ENCODE data around the gene PSMF1. TPM values are rescaled to one million over a fixed set of nuclear protein-coding genes. Genes with fewer than 3 reads are reported as not detected.

Gene PSMF1
- total and polyA plus RNA-seq, 2 of the 13 experiments (the other 11 are each of a cell fraction or from before 2014, with no cell fraction given) = 82.5 to 86.0 TPM

- peak; percentile 62 for TF ChIP-seq ZNF407 (CRISPR knock-in tag; IDR thresholded peaks at IDR 0.05; ENCODE audit: not compliant biosample characterization)
- TF ChIP-seq HOXA5 (CRISPR knock-in tag; IDR thresholded peaks at IDR 0.05) = peak; percentile 46; the same call in 1 of the 2 replicates
- no peak for TF ChIP-seq ZNF10 (CRISPR knock-in tag; IDR thresholded peaks at IDR 0.05; ENCODE audit: borderline replicate concordance, low read depth)
- peak; percentile 49; the same call in 1 of the 2 replicates for TF ChIP-seq ZNF121 (CRISPR knock-in tag; IDR thresholded peaks at IDR 0.05)
- TF ChIP-seq RARA (CRISPR knock-in tag; IDR thresholded peaks at IDR 0.05) = peak; percentile 72
- TF ChIP-seq CAMTA2 (CRISPR knock-in tag; IDR thresholded peaks at IDR 0.05; ENCODE audit: borderline replicate concordance) = no peak
- TF ChIP-seq TCF7 (IDR thresholded peaks at IDR 0.05; ENCODE audit: low read depth) = peak; percentile 82
- peak; percentile 67 for TF ChIP-seq ZNF883 (CRISPR knock-in tag; IDR thresholded peaks at IDR 0.05; ENCODE audit: not compliant biosample characterization)
- TF ChIP-seq ZNF276 (CRISPR knock-in tag; IDR thresholded peaks at IDR 0.05; ENCODE audit: low read depth) = no peak
- peak; percentile 72; the same call in 1 of the 2 replicates for TF ChIP-seq SOX5 (CRISPR knock-in tag; IDR thresholded peaks at IDR 0.05; ENCODE audit: borderline replicate concordance)
- TF ChIP-seq TP53 (CRISPR knock-in tag; conservative IDR thresholded peaks at IDR 0.05) = 0 out of 2 replicates have a peak, but pooled peaks have one; percentile 51
- TF ChIP-seq NPAS2 (CRISPR knock-in tag; IDR thresholded peaks at IDR 0.05; ENCODE audit: borderline replicate concordance) = no peak
- no peak for TF ChIP-seq ZNF280B (CRISPR knock-in tag; IDR thresholded peaks at IDR 0.05; ENCODE audit: borderline replicate concordance)
- peak; percentile 95 for TF ChIP-seq ZMYM3 (CRISPR knock-in tag; IDR thresholded peaks at IDR 0.05)
- TF ChIP-seq ZNF124 (CRISPR knock-in tag; IDR thresholded peaks at IDR 0.05) = no peak; the same call in 1 of the 2 replicates
Measured at GRCh38 chr20:1122388-1123315, 4.2 kb downstream of the PSMF1 start (continued).
